ENCODE results near the gene POLR2J.

Gene POLR2J

DNA sequence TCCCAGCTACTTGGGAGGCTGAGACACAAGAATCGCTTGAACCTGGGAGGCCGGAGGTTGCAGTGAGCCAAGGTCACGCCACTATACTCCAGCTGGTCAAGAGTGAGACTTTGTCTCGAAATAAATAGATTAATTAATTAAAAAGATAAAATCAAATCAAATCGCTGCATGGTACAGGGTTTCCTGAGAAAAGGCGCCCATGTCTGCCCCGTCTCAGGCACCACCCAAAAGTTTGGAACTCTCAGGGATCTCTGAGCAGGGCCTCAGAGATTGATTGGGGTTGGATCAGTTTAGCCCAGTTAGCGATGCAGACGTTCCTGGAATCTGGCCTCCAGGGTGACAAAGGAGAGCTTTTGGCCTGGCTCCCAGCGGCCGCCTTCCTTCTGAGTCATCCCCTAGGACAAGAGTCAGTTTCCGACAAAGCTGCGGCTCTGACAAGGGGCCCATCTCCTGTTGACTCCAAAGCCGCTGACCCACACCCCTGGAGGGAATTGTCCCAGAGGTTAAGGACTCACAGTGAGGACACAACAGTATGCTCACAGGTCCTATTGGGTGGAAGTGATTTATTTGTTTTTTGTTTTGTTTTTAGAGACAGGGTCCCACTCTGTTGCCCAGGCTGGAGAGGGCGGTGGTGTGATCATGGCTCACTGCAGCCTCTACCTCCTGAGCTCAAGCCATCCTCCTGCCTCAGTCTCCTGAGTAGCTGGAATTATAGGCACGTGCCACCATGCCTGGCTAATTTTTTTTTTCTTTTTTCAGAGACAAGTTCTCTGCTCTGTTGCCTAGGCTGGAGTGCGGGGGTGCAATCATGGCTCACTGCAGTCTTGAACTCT, 38.5 kb downstream of the POLR2J start:
- no peak for DNase-seq (ENCODE audit: low read depth)

DNA sequence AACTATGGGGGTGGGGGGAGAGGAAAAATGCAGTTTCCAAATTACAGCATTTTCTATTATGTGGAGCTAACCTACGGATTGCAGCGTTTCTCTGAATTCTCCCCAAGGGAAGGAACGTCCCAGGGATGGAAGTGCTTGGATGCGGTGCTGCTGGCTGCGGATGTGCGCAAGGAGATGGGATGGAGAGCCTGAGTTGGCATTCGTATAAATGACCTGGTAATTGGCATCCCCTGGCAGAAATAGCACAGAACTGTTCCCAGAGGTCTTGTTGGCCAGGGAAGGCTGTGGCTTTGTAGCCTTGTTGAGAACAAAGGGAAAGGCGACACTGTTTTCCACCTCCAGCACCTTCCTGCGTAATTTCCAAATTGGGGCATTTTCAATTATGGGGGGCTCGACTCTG, 42.6 kb downstream of the POLR2J start:
- no peak for DNase-seq (ENCODE audit: low read depth)

DNA sequence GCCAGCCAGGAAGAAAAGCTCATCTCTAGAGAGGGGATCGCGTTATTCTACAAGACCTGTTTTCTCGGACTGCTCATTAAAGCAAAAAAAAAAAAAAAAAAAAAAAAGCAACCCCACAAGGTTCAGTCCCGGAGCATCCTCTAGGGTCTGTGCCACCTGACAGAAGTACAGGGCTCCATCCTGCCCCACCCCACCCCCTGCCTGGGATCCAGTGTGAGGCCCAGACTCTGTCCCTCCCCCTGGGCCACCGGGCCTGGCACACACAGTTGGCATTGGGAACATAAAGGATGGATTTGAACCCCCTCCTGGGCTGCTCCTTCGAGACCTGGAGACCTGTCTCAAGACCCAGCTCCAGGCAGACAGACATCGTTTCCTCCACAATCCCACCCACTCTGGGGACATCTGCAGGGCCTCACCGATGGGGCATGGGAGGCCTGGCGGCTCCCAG, 44.7 kb downstream of the POLR2J start:
- DNase-seq (ENCODE audit: low read depth): no peak

DNA sequence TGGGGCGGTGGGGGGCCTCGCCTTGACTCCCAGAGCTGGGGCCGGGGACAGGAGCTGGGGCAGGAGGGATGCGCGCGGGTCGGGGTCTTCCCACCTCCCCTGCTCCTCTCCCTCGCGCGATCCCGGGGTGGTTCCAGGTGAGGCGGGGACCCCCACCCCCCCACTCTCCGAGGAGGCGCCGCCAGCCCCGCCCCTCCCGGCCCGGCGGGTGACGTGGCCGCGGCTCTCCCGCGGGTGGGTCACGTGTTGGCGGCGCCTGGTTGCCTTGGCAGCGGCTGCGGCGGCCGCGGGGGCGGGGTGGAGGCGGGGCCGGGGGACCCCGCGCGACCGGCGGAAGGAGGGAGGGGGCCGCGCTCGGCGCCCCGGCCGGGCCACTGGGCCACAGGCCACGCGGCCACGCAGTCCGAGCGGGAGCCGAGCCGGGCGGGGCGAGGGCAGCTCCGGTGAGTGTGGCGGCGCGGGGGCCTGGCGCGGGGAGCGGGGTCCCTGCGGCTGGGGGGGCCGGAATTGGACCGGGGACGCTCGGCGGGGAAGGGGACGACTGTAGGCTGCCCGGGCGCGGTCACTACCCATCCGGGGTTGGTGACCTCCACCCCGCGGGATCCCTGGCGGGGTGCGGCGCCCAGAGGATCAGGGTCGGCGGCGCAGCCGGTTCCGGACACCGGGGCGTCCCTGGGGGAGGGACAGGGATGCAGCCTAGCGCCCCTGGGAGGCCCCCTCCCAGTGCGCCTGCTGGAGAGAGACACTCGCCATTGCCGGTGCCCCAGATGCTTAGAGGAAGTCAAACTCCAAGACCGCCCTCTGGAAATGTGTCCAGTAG, 45.3 kb downstream of the POLR2J start, which contains the start of gene ORAI2:
TSS of gene ORAI2 (plus strand) at position 357 of the 820 bp plus-strand sequence. CDS start 5,382 bp downstream, outside the sequence.
- peak; percentile 81 for DNase-seq (ENCODE audit: low read depth)

DNA sequence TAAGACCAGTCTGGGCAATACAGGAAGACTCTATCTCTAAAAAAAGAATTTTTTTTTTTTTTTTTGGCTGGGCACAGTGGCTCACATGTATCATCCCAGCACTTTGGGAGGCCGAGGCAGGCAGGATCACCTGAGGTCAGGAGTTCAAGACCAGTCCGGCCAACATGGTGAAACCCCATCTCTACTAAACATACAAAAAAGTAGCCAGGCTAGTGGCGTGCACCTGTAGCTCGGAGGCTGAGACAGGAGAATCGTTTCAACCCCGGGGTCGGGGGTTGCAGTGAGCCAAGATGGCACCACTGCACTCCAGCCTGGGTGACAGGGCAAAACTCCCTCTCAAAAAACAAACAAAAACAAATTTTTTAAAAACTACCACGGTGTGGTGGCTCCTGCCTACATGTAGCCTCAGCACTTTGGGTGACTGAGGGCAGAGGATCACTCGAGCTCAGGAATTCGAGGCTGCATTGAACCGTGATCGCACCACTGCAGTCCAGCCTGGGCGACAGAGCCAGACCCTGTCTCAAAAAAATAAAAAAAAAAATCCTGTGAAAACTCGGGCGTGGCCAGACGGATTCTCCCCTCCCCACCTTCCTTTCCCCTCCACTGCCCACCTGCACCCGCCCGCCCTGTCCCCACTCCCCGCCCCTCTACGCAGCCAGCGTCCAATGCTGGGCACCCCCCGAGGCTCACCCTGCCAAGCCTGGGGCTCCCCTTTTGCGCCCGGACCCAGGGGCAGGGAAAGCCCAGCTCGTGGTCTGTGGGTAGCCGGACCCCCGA, 46.1 kb downstream of the POLR2J start:
- DNase-seq (ENCODE audit: low read depth): no peak

DNA sequence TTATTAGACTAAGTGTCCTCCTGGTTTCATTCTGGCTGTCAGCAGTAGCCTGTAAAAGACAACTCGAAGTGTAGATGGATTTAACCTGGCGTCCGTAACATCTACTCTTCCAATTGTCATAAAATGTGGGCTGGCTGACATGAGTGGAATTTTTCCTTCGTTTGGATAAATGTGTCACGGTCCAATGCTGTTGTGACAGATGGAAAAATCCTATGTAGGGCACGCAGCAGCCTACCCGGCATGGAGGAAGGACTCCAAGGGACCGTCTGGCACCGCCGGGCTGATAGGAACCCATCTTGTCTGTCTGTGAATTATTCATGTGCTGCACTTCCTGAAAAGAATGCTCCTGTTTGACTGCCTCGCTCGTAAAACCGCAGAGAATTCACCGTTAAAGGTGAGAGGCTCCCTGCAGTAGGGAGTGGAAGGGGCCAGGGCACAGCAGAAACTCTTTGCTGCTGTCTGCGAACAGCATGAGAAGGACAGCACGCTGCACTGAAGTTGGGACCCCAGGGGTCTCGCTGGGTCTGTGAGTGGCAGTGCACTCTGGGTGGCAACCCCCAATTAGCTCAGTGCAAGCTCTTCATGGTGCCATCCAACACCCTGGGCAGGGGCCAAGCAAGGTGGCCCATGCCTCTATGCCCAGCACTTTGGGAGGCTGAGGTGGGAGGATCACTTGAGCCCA, 47.0 kb downstream of the POLR2J start:
- peak; percentile 34 for DNase-seq (ENCODE audit: low read depth)

DNA sequence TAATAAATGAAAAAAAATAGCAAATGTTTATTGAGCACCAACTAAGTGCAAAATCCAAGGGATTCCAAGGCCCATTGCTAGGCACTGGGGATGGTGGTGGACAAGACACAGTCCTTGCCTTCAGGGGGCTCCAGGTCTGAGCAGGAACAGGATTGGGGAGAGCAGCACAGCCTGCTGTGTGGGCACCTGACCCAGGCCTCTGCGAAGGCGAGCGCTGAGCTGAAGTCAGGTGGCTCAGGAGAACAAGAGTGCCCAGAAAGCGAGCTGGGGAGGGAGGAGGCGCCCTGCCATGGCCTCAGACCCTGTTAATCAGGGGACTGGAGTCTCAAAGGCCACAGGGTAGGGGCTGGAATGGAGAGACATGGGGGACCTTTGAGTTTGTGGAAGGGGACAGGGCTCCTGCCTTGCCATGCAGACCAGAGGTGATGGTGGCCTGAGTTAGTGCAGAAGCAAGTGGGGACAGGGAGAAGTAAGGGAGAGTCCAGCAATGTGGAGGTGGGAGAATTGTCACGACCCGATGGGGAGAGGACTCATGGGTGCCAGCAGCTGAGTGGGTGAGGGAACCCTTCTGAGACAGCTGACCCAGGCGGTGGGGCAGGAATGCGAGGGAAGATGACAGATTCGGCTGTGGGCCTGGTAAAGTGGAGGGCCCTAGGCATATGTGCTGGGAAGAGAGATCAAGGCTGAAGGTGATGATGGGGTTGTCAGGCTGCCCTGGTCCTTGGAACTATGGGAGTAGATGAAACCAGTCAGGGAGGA, 49.4 kb downstream of the POLR2J start:
- no peak for DNase-seq (ENCODE audit: low read depth)

DNA sequence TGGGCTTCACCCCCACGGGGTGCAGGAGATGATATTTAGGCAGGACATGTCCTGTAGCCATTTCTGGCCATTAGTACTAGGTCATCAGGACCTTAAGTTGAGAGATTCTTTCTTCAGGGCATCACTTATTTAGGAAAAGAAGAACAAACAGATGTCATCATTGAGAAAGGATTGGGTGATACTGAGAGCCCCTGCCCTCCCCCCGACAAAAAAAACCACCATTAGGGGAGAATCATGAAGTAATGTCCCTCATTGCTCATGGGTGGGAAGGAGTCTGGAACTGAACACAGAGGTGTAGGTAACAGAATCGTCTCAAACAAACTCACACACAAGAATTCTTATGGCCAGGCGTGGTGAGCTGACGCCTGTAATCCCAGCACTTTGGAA, 51.7 kb downstream of the POLR2J start:
- DNase-seq (ENCODE audit: low read depth): no peak

DNA sequence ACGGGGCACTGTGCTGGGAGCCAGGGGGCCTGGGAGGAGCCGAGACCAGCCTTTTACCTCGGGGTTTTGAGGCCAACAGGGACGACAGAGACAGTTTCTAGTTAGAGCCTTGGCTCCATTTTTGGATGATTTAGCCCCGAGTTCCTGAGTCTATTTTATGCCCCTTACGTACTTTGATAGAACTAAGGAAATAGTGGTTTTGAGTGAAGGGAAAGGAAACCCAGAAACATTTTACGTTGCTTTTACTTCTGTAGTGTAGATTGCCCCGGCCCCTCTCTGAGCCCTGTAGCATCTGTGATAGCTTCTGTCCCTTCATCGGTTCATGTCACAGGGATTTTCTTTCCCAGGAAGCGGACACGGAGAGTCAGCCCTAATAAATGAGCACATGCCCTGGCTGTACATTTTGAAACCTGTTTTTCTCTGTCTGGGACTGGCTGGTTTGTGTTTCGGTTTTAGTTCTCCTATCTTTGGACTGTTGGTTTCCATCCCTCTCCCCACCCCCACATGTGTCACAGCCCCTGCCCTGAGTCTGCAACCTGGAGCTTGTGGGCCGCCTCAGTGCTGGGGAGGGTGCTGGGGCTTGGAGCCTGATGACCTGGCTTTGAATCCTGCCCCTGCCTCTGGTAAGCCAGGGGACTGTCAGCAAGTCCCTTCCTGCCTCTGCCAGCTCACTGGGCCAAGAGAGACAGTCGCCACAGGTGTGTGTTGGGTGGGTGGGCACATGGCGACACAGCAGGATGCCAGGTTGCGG, 52.3 kb downstream of the POLR2J start:
- DNase-seq (ENCODE audit: low read depth): peak; percentile 71

DNA sequence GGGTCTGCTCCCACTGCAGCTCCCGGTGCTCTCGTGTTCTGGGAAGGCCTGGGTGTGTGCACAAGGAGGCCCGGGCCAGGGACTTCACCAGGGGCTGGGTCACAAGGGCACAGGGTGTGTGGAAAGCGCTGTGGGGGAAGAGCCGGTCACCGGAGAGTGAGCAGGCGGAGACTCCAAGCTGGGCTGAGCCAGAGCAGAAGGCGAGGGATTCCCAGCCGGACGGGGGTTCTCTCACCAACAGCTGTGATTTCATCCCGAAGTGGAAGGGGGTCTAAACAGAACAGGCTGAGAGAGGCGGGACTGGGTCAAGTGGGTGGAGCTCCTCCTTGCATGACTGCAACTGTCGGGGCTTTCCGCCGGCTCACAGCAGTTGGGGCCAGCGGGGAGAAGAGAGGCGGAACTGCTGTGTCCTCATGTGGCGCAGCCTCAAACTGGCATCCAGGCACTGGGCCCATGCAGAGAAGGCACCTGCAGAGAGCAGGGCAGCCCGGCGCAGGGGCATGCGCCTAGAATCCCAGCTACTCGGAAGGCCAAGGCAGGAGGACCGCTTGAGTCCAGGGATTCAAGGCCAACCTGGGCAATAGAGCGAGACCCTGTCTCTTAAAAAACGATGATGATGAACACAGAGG, 53.0 kb downstream of the POLR2J start:
- DNase-seq (ENCODE audit: low read depth): peak; percentile 81

DNA sequence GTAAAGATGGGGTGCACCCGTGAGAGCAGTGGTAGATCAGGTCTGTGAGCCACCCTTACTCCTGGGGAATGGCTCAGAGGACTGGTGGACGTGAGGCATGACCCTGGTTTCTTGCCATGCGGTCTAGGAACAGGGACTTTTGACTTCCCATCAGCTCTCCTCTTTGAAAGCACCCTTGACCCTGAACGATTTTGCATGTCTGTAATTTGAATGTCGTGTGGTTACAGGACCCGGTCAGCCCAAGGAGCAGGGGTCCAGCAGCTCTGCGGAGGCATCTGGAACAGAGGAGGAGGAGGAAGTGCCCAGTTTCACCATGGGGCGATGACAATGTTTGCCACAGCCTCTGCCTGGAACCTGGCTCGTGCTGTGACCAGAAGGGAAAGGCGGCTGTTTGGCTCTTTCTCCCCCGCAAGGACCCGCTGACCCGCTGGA, 53.9 kb downstream of the POLR2J start:
- DNase-seq (ENCODE audit: low read depth): no peak

DNA sequence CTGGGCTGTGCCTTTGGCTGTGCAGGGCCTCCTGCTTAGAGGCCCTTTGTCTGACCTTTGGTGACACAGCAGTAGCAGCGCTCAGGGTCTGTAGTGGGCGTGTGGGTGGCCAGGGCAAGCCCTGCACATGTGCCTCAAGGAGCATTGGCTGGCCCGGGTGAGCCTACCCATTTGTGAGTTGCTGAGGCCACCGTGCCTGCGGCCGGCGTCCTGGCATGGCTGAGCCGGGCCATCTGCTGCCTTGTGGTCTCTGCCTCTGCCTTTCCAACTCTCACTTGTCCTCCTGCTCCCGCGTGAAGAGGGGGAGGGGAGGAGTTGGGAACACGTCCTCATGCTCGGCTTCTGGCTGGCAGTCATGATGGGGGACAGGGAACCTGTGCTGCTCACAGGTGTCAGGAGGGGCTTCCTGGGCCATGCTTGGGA, 54.6 kb downstream of the POLR2J start:
- DNase-seq (ENCODE audit: low read depth): no peak

Data from activated T-cell treated with anti-CD3 and anti-CD28 coated beads for 24 hours (primary cell).